ENCODE results near the gene ANG. TPM values are rescaled to one million over a fixed set of nuclear protein-coding genes. Genes with fewer than 3 reads are reported as not detected.

ANG gene
- total and polyA plus RNA-seq, 2 of the 8 experiments (the other 6 are each of a cell fraction or from before 2014, with no cell fraction given): 2.2 to 4.6 TPM

DNA sequence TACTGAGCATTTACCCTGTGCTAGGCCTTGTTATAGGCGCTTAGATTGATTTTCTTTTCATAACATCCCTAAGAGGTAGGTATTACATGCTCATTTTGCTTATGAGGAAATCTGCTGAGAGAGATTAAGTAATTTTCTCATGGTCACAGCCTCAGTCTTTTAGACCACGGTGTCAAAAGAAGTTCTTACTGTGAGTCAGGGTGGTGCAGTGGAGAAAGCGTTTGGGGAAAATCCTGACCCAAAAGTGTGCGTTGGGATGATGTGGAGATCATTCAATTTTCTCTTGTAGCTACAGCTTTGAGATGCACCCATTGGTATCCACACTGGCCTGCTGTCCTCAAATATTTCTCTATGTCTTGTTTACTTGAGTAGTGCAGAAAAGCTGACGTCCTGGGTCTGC lies 8.2 kb downstream of the ANG start (continued):
- TF ChIP-seq BRCA1 (IDR thresholded peaks at IDR 0.05; ENCODE audit: low read depth, low read length) (no peak), SUZ12 (IDR thresholded peaks at IDR 0.05; ENCODE audit: low read length) (no peak), RXRA (IDR thresholded peaks at IDR 0.05; ENCODE audit: insufficient read depth, low read depth, low read length) (no peak), HDAC6 (IDR thresholded peaks at IDR 0.05; ENCODE audit: low read depth, low read length) (no peak), CEBPB (IDR thresholded peaks at IDR 0.05; ENCODE audit: low read depth, low read length) (no peak), JUND (IDR thresholded peaks at IDR 0.05; ENCODE audit: low read length) (no peak), KDM4A (IDR thresholded peaks at IDR 0.05; ENCODE audit: low read depth, low read length, severe bottlenecking) (no peak)
- TF ChIP-seq, protein P1, sequence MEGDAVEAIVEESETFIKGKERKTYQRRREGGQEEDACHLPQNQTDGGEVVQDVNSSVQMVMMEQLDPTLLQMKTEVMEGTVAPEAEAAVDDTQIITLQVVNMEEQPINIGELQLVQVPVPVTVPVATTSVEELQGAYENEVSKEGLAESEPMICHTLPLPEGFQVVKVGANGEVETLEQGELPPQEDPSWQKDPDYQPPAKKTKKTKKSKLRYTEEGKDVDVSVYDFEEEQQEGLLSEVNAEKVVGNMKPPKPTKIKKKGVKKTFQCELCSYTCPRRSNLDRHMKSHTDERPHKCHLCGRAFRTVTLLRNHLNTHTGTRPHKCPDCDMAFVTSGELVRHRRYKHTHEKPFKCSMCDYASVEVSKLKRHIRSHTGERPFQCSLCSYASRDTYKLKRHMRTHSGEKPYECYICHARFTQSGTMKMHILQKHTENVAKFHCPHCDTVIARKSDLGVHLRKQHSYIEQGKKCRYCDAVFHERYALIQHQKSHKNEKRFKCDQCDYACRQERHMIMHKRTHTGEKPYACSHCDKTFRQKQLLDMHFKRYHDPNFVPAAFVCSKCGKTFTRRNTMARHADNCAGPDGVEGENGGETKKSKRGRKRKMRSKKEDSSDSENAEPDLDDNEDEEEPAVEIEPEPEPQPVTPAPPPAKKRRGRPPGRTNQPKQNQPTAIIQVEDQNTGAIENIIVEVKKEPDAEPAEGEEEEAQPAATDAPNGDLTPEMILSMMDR (IDR thresholded peaks at IDR 0.05; ENCODE audit: control extremely low read depth in 1 of 3, insufficient read depth in 1 of 3, low read depth in 1 of 3, low read length in 3 of 3): no peak
